ENCODE data around the gene SLC7A10.
"Not testable (repeated sequence)": the region's sequence is repeated elsewhere in the genome, so short reads cannot be mapped to it uniquely, and the experiment has no call there.

Gene SLC7A10

GRCh38 chr19:33171222-33171795 lies 54.3 kb downstream of the SLC7A10 start:
- DNase-seq (ENCODE audit: low read depth): no peak
- H3K4me3 ChIP-seq (ENCODE audit: low read depth, low read length): no peak overlapping the region
- TF ChIP-seq, protein P1, sequence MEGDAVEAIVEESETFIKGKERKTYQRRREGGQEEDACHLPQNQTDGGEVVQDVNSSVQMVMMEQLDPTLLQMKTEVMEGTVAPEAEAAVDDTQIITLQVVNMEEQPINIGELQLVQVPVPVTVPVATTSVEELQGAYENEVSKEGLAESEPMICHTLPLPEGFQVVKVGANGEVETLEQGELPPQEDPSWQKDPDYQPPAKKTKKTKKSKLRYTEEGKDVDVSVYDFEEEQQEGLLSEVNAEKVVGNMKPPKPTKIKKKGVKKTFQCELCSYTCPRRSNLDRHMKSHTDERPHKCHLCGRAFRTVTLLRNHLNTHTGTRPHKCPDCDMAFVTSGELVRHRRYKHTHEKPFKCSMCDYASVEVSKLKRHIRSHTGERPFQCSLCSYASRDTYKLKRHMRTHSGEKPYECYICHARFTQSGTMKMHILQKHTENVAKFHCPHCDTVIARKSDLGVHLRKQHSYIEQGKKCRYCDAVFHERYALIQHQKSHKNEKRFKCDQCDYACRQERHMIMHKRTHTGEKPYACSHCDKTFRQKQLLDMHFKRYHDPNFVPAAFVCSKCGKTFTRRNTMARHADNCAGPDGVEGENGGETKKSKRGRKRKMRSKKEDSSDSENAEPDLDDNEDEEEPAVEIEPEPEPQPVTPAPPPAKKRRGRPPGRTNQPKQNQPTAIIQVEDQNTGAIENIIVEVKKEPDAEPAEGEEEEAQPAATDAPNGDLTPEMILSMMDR (IDR thresholded peaks at IDR 0.05; ENCODE audit: low read depth, low read length, missing control alignments): no peak

DNA sequence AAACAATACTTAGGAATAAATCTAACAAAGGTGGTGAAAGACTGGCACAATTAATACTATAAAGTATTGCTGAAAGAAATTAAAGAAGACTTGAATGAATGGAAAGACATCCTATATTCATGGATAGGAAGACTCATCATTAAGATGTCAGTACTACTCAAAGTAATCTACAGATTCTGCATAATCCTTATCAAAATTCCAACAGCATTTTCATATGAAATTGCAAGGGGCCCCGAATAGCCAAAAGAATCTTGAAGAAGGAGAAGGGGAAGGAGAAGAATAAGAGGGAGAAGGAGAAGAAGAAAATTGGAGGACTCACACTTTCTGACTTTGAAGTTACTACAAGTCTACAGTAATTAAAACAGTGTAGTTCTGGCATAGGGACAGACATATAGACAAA lies 57.1 kb downstream of the SLC7A10 start:
- TF ChIP-seq, protein P1 (IDR thresholded peaks at IDR 0.05; ENCODE audit: low read depth, low read length, missing control alignments): no peak
- H3K4me3 ChIP-seq (ENCODE audit: low read depth, low read length): no peak overlapping the region
- DNase-seq (ENCODE audit: low read depth): no peak

GRCh38 chr19:33167438-33167837 lies 58.2 kb downstream of the SLC7A10 start:
- no peak for DNase-seq (ENCODE audit: low read depth)
- no peak overlapping the region for H3K4me3 ChIP-seq (ENCODE audit: low read depth, low read length)
- TF ChIP-seq, protein P1 (IDR thresholded peaks at IDR 0.05; ENCODE audit: low read depth, low read length, missing control alignments): no peak

- not testable (repeated sequence) for H3K4me3 ChIP-seq (ENCODE audit: low read depth, low read length); DNase-seq (ENCODE audit: low read depth)
These were observed 59.6 kb downstream of the SLC7A10 start for GRCh38 chr19:33166037-33166436.

- no peak for DNase-seq (ENCODE audit: low read depth)
- TF ChIP-seq, protein P1 (IDR thresholded peaks at IDR 0.05; ENCODE audit: low read depth, low read length, missing control alignments): no peak
- H3K4me3 ChIP-seq (ENCODE audit: low read depth, low read length): no peak overlapping the region
These were observed 62.2 kb downstream of the SLC7A10 start for GRCh38 chr19:33163481-33163880.

- no peak overlapping the region for H3K4me3 ChIP-seq (ENCODE audit: low read depth, low read length)
- TF ChIP-seq, protein P1 (IDR thresholded peaks at IDR 0.05; ENCODE audit: low read depth, low read length, missing control alignments): no peak
- DNase-seq (ENCODE audit: low read depth): no peak
These were observed 64.4 kb downstream of the SLC7A10 start for GRCh38 chr19:33161201-33161600.

DNA sequence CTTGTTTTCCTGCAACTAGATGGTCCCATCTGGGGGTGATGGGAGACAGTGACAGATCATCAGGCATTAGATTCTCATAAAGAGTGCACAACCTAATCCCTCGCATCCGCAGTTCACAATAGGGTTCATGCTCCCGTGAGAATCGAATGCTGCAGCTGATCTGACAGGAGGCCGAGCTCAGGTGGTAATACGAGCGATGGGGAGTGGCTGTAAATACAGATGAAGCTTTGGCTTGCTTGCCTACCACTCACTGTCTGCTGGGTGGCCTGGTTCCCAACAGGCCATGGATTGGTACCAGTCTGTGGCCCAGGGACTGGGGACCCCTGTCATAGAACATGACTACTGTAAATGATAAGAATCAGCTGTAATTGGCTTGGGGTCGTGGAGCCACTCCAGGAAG lies 65.8 kb downstream of the SLC7A10 start:
- DNase-seq (ENCODE audit: low read depth): no peak
- TF ChIP-seq, protein P1 (IDR thresholded peaks at IDR 0.05; ENCODE audit: low read depth, low read length, missing control alignments): no peak
- no peak overlapping the region for H3K4me3 ChIP-seq (ENCODE audit: low read depth, low read length)
